ENCODE results near the gene PTP4A2.
"Not testable (repeated sequence)": the region's sequence is repeated elsewhere in the genome, so short reads cannot be mapped to it uniquely, and the experiment has no call there.

PTP4A2 gene

DNA sequence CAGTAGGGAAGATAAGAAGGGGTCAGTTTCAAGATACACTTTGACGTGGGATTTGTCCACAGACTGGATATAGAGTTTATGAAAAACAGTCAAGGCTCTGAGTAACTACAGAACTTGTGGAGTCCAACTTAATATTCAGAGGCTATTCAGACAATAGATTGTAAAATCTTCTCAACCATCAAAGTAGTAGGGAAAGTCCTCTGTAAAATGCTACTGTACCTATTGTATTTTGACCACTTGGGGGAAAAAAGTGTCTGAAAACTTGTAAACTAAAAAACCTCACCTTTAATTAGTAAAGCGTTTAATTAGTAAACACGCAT lies 10.5 kb downstream of the PTP4A2 start:
- no peak overlapping the region for H3K27ac ChIP-seq
- TF ChIP-seq, protein P1, sequence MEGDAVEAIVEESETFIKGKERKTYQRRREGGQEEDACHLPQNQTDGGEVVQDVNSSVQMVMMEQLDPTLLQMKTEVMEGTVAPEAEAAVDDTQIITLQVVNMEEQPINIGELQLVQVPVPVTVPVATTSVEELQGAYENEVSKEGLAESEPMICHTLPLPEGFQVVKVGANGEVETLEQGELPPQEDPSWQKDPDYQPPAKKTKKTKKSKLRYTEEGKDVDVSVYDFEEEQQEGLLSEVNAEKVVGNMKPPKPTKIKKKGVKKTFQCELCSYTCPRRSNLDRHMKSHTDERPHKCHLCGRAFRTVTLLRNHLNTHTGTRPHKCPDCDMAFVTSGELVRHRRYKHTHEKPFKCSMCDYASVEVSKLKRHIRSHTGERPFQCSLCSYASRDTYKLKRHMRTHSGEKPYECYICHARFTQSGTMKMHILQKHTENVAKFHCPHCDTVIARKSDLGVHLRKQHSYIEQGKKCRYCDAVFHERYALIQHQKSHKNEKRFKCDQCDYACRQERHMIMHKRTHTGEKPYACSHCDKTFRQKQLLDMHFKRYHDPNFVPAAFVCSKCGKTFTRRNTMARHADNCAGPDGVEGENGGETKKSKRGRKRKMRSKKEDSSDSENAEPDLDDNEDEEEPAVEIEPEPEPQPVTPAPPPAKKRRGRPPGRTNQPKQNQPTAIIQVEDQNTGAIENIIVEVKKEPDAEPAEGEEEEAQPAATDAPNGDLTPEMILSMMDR (IDR thresholded peaks at IDR 0.05), result no peak
- no peak for TF ChIP-seq ZFX (IDR thresholded peaks at IDR 0.05; ENCODE audit: borderline replicate concordance)

DNA sequence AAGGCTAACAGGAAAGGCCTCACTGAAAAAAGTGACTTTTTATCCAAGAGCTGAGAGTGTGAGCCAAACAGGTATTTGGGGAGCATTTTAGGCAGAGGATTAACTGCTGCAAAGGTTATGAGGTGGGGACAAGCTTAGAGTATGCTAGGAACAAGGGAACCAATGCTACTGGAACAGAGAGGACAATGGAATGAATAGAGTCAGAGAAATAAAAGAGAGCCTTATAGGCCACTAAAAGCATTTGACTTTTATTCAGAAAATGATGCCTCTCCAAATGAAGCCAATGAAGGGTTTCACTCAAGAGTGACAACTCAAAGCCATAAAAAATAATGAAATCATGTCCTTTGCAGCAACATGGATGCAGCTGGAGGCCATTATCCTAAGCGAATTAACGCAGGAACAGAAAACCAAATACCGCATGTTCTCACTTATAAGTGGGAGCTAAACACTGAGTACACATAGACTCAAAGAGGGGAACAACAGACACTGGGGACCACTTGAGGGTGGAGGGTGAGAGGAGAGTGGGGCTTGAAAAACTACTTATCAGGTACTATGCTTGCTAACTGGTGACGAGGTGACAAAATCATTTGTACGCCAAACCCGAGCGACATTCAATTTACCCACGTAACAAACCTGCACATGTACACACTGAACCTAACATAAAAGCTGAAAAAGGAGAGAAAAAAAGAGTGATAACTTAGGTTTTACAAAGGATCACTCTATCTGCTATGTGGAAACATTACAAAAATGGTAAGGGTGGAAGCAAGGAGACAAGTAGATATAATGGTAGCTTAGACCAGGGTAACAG lies 11.1 kb downstream of the PTP4A2 start:
- no peak overlapping the region for H3K27ac ChIP-seq

DNA sequence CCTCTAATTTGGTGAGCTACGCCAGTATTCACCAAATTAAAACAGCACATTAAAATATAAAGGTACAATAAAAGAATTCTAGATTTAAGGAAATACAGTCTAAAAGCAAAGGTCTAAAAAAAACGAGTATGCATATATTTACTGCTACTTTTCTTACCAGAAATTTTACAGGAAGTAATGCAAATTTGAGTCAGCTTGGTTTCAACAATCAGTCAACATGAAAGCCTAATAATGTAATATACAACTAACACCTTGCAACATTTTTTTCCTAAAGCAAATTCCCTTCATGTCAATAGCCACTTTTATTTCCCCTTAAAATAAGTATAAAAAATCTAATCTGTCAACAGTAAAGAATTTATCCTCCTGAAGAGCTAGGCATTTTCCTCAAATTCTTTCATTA lies 11.9 kb downstream of the PTP4A2 start:
- TF ChIP-seq, protein P1 (IDR thresholded peaks at IDR 0.05), result no peak
- no peak for TF ChIP-seq ZFX (IDR thresholded peaks at IDR 0.05; ENCODE audit: borderline replicate concordance)
- H3K27ac ChIP-seq, result no peak overlapping the region

More for the DNA sequence above, 11.1 kb downstream of the PTP4A2 start:
- no peak for TF ChIP-seq ZFX (IDR thresholded peaks at IDR 0.05; ENCODE audit: borderline replicate concordance)

DNA sequence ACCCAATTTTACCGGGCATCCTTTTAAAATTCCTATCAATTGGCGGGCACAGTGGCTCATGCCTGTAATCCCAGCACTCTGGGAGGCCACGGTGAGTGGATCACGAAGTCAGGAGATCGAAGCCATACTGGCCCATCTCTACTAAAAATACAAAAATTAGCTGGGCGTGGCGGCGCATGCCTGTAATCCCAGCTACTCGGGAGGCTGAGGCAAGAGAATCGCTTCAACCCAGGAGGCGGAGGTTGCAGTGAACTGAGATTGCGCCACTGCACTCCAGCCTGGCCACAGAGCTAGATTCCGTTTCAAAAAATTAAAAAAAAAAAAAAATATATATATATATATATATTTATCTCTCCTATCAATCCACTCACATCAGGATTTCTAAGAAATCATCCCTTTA lies 12.3 kb downstream of the PTP4A2 start:
- H3K27ac ChIP-seq, result not testable (repeated sequence)

DNA sequence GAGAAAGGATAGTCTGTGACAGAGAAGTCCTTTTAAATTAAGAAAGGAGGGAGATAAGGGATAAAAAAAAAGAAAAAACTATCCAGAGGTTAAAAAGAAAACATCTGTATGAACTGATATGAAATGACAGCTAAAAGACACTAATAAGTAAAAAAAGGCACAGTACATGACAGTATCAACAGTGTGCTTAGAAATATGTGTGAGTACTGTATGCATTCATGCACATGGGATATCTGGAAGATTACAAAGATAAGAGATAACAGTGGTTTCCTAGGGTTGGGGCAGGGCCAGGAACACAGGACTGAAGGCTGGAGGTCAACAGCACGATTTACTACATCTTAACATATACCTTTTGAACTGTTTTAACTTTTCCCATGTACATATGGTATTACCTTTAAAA lies 13.3 kb downstream of the PTP4A2 start:
- no peak for TF ChIP-seq ZFX (IDR thresholded peaks at IDR 0.05; ENCODE audit: borderline replicate concordance)
- TF ChIP-seq, protein P1 (IDR thresholded peaks at IDR 0.05), result no peak
- no peak overlapping the region for H3K27ac ChIP-seq

DNA sequence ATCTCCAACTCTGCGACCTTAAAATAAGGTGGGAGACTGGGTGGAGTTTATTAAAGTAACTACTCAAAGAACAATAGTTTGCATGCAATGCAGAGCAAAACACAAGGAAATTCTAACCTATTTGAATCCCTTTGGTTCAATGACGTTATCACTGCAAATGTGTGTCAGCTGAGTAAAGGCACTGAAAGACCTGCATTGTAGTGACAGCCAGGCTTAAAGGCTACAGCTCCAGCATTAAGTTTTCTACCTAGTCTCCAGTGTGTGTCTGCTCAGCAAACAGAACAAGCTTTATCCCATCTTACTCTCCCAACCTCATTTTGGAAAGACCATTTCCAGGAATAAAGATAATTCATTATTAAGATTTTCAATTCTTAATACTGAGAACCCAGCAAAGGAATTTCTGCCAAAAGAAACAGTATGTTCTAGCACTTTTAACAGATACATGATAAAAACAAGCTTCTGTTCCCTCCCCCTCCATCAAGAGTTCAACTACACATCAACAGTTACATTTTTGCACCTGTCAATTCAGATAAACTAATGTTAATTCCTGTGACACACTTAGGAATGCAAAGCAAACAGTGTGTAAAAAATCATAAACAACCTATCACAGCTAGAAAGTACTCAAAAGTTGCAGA lies 14.2 kb downstream of the PTP4A2 start:
- TF ChIP-seq, protein P1 (IDR thresholded peaks at IDR 0.05), result no peak
- no peak for TF ChIP-seq ZFX (IDR thresholded peaks at IDR 0.05; ENCODE audit: borderline replicate concordance)
- no peak overlapping the region for H3K27ac ChIP-seq

DNA sequence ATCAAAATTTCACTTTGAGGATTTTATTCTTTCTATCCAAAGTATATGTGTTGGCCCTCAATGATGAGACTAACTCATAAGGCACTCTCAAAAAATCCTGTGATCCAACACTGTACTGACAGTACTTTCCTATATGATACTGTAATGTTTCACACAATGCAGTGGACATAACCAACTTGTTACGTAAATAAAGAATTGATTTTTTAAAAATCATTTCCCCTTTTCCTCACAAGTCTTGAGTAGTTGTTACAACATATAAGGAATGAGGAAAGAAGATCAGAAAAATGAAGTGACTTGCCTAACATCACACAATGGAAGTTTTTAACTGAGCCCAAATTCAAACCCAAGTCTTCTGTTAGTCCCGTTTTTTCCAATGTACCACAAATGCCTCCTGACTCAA lies 17.2 kb downstream of the PTP4A2 start:
- H3K27ac ChIP-seq, result no peak overlapping the region; the same call in 1 of the 2 replicates
- TF ChIP-seq, protein P1 (IDR thresholded peaks at IDR 0.05), result no peak
- TF ChIP-seq ZFX (IDR thresholded peaks at IDR 0.05; ENCODE audit: borderline replicate concordance), result no peak

DNA sequence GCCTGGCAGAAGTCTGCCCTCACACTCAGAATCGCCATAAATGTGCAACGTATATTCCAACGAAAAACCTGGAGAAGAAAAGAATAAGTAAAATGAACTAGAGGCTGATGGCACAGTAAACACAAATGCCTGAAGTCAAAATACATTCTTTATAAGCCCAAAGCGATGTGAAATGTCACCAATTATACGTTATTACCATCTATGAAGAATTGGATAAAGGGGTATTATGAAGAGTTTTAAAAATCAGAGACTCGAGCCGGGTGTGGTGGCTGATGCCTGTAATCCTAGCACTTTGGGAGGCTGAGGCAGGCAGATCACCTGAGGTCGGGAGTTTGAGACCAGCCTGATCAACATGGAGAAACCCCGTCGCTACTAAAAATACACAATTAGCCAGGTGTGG lies 18.6 kb downstream of the PTP4A2 start:
- TF ChIP-seq, protein P1 (IDR thresholded peaks at IDR 0.05), result no peak
- TF ChIP-seq ZFX (IDR thresholded peaks at IDR 0.05; ENCODE audit: borderline replicate concordance), result no peak
- no peak overlapping the region for H3K27ac ChIP-seq

Data from 22Rv1 (cell line).